ENCODE results near the gene RNF220. TPM values are rescaled to one million over a fixed set of nuclear protein-coding genes. Genes with fewer than 3 reads are reported as not detected.

RNF220 gene
- total RNA-seq, 1 donor from 2014 or later: 25.1 TPM

GRCh38 chr1:44532567-44532944, 127.5 kb downstream of the RNF220 start:
- Histone ChIP-seq H3K27me3 (ENCODE audit: control insufficient read depth in 3 of 3, insufficient read depth in 3 of 3, low read length in 3 of 3) (peaks cover 0 to 3% (median 0%) of the 10 kb centered on the region in 3 donors), H3K36me3 (ENCODE audit: control insufficient read depth in 3 of 3, insufficient read depth in 3 of 3, low read length in 3 of 3) (no peaks in the 10 kb centered on the region), H3K4me3 (ENCODE audit: low read length in 3 of 3) (no peak overlapping the region), H3K9me3 (ENCODE audit: control insufficient read depth in 3 of 3, low read length in 3 of 3) (no peaks in the 10 kb centered on the region), H3K4me1 (ENCODE audit: control insufficient read depth in 3 of 3, insufficient read depth in 3 of 3, low read length in 3 of 3) (no peaks in the 10 kb centered on the region), H3K27ac (ENCODE audit: low read depth, low read length) (no peak overlapping the region), H3K9ac (ENCODE audit: low read depth in 1 of 3, low read length in 3 of 3) (no peak overlapping the region)

- H3K9me3 ChIP-seq (ENCODE audit: control insufficient read depth in 3 of 3, low read length in 3 of 3): no peaks in the 10 kb centered on the region
- no peak overlapping the region for H3K9ac ChIP-seq (ENCODE audit: low read depth in 1 of 3, low read length in 3 of 3)
- peaks cover 0 to 3% (median 2%) of the 10 kb centered on the region in 3 donors for H3K27me3 ChIP-seq (ENCODE audit: control insufficient read depth in 3 of 3, insufficient read depth in 3 of 3, low read length in 3 of 3)
- H3K27ac ChIP-seq (ENCODE audit: low read depth, low read length): no peak overlapping the region
- H3K4me3 ChIP-seq (ENCODE audit: low read length in 3 of 3): no peak overlapping the region
- H3K36me3 ChIP-seq (ENCODE audit: control insufficient read depth in 3 of 3, insufficient read depth in 3 of 3, low read length in 3 of 3): no peaks in the 10 kb centered on the region
- H3K4me1 ChIP-seq (ENCODE audit: control insufficient read depth in 3 of 3, insufficient read depth in 3 of 3, low read length in 3 of 3): no peaks in the 10 kb centered on the region
These were observed 129.7 kb downstream of the RNF220 start for GRCh38 chr1:44534771-44535170.

GRCh38 chr1:44536357-44537209, 131.5 kb downstream of the RNF220 start:
- H3K36me3 ChIP-seq (ENCODE audit: control insufficient read depth in 3 of 3, insufficient read depth in 3 of 3, low read length in 3 of 3): no peaks in the 10 kb centered on the region
- no peaks in the 10 kb centered on the region for H3K4me1 ChIP-seq (ENCODE audit: control insufficient read depth in 3 of 3, insufficient read depth in 3 of 3, low read length in 3 of 3)
- peaks cover 0 to 9% (median 2%) of the 10 kb centered on the region in 3 donors for H3K27me3 ChIP-seq (ENCODE audit: control insufficient read depth in 3 of 3, insufficient read depth in 3 of 3, low read length in 3 of 3)
- no peak overlapping the region for H3K4me3 ChIP-seq (ENCODE audit: low read length in 3 of 3)
- H3K27ac ChIP-seq (ENCODE audit: low read depth, low read length): no peak overlapping the region
- H3K9me3 ChIP-seq (ENCODE audit: control insufficient read depth in 3 of 3, low read length in 3 of 3): no peaks in the 10 kb centered on the region
- H3K9ac ChIP-seq (ENCODE audit: low read depth in 1 of 3, low read length in 3 of 3): no peak overlapping the region

- Histone ChIP-seq H3K9ac (ENCODE audit: low read depth in 1 of 3, low read length in 3 of 3) (no peak overlapping the region), H3K9me3 (ENCODE audit: control insufficient read depth in 3 of 3, low read length in 3 of 3) (no peaks in the 10 kb centered on the region), H3K4me1 (ENCODE audit: control insufficient read depth in 3 of 3, insufficient read depth in 3 of 3, low read length in 3 of 3) (no peaks in the 10 kb centered on the region), H3K36me3 (ENCODE audit: control insufficient read depth in 3 of 3, insufficient read depth in 3 of 3, low read length in 3 of 3) (no peaks in the 10 kb centered on the region), H3K27ac (ENCODE audit: low read depth, low read length) (no peak overlapping the region), H3K27me3 (ENCODE audit: control insufficient read depth in 3 of 3, insufficient read depth in 3 of 3, low read length in 3 of 3) (peaks cover 8 to 12% (median 8%) of the 10 kb centered on the region in 3 donors), H3K4me3 (ENCODE audit: low read length in 3 of 3) (no peak overlapping the region)
These were observed 132.5 kb downstream of the RNF220 start for GRCh38 chr1:44537538-44537937.

GRCh38 chr1:44537956-44538355, 132.9 kb downstream of the RNF220 start:
- Histone ChIP-seq H3K4me1 (ENCODE audit: control insufficient read depth in 3 of 3, insufficient read depth in 3 of 3, low read length in 3 of 3) (no peaks in the 10 kb centered on the region), H3K9ac (ENCODE audit: low read depth in 1 of 3, low read length in 3 of 3) (no peak overlapping the region), H3K9me3 (ENCODE audit: control insufficient read depth in 3 of 3, low read length in 3 of 3) (no peaks in the 10 kb centered on the region), H3K27me3 (ENCODE audit: control insufficient read depth in 3 of 3, insufficient read depth in 3 of 3, low read length in 3 of 3) (peaks cover 11 to 14% (median 11%) of the 10 kb centered on the region in 3 donors), H3K36me3 (ENCODE audit: control insufficient read depth in 3 of 3, insufficient read depth in 3 of 3, low read length in 3 of 3) (no peaks in the 10 kb centered on the region), H3K27ac (ENCODE audit: low read depth, low read length) (no peak overlapping the region), H3K4me3 (ENCODE audit: low read length in 3 of 3) (no peak overlapping the region)

GRCh38 chr1:44539991-44540730, 135.1 kb downstream of the RNF220 start:
- H3K9ac ChIP-seq (ENCODE audit: low read depth in 1 of 3, low read length in 3 of 3): no peak overlapping the region
- H3K36me3 ChIP-seq (ENCODE audit: control insufficient read depth in 3 of 3, insufficient read depth in 3 of 3, low read length in 3 of 3): no peaks in the 10 kb centered on the region
- H3K4me1 ChIP-seq (ENCODE audit: control insufficient read depth in 3 of 3, insufficient read depth in 3 of 3, low read length in 3 of 3): no peaks in the 10 kb centered on the region
- H3K27ac ChIP-seq (ENCODE audit: low read depth, low read length): no peak overlapping the region
- peaks cover 29 to 31% (median 30%) of the 10 kb centered on the region in 3 donors for H3K27me3 ChIP-seq (ENCODE audit: control insufficient read depth in 3 of 3, insufficient read depth in 3 of 3, low read length in 3 of 3)
- H3K9me3 ChIP-seq (ENCODE audit: control insufficient read depth in 3 of 3, low read length in 3 of 3): no peaks in the 10 kb centered on the region
- H3K4me3 ChIP-seq (ENCODE audit: low read length in 3 of 3): no peak overlapping the region

- no peak overlapping the region for H3K27ac ChIP-seq (ENCODE audit: low read depth, low read length)
- H3K4me1 ChIP-seq (ENCODE audit: control insufficient read depth in 3 of 3, insufficient read depth in 3 of 3, low read length in 3 of 3): no peaks in the 10 kb centered on the region
- H3K9me3 ChIP-seq (ENCODE audit: control insufficient read depth in 3 of 3, low read length in 3 of 3): no peaks in the 10 kb centered on the region
- H3K27me3 ChIP-seq (ENCODE audit: control insufficient read depth in 3 of 3, insufficient read depth in 3 of 3, low read length in 3 of 3): peaks cover 37 to 48% (median 41%) of the 10 kb centered on the region in 3 donors
- H3K9ac ChIP-seq (ENCODE audit: low read depth in 1 of 3, low read length in 3 of 3): no peak overlapping the region
- no peak overlapping the region for H3K4me3 ChIP-seq (ENCODE audit: low read length in 3 of 3)
- no peaks in the 10 kb centered on the region for H3K36me3 ChIP-seq (ENCODE audit: control insufficient read depth in 3 of 3, insufficient read depth in 3 of 3, low read length in 3 of 3)
These were observed 137.5 kb downstream of the RNF220 start for GRCh38 chr1:44542420-44543063.

- Histone ChIP-seq H3K36me3 (ENCODE audit: control insufficient read depth in 3 of 3, insufficient read depth in 3 of 3, low read length in 3 of 3) (no peaks in the 10 kb centered on the region), H3K9me3 (ENCODE audit: control insufficient read depth in 3 of 3, low read length in 3 of 3) (no peaks in the 10 kb centered on the region), H3K27me3 (ENCODE audit: control insufficient read depth in 3 of 3, insufficient read depth in 3 of 3, low read length in 3 of 3) (peaks cover 39 to 49% (median 43%) of the 10 kb centered on the region in 3 donors), H3K9ac (ENCODE audit: low read depth in 1 of 3, low read length in 3 of 3) (no peak overlapping the region), H3K27ac (ENCODE audit: low read depth, low read length) (no peak overlapping the region), H3K4me3 (ENCODE audit: low read length in 3 of 3) (no peak overlapping the region), H3K4me1 (ENCODE audit: control insufficient read depth in 3 of 3, insufficient read depth in 3 of 3, low read length in 3 of 3) (no peaks in the 10 kb centered on the region)
These were observed 138.1 kb downstream of the RNF220 start for GRCh38 chr1:44543064-44543744.

GRCh38 chr1:44543786-44544185, 138.7 kb downstream of the RNF220 start:
- Histone ChIP-seq H3K27ac (ENCODE audit: low read depth, low read length) (no peak overlapping the region), H3K4me1 (ENCODE audit: control insufficient read depth in 3 of 3, insufficient read depth in 3 of 3, low read length in 3 of 3) (no peaks in the 10 kb centered on the region), H3K27me3 (ENCODE audit: control insufficient read depth in 3 of 3, insufficient read depth in 3 of 3, low read length in 3 of 3) (peaks cover 39 to 51% (median 44%) of the 10 kb centered on the region in 3 donors), H3K9me3 (ENCODE audit: control insufficient read depth in 3 of 3, low read length in 3 of 3) (no peaks in the 10 kb centered on the region), H3K36me3 (ENCODE audit: control insufficient read depth in 3 of 3, insufficient read depth in 3 of 3, low read length in 3 of 3) (no peaks in the 10 kb centered on the region), H3K9ac (ENCODE audit: low read depth in 1 of 3, low read length in 3 of 3) (no peak overlapping the region), H3K4me3 (ENCODE audit: low read length in 3 of 3) (no peak overlapping the region)
